Measurements from ENCODE around the gene USP27X. TPM values are rescaled to one million over a fixed set of nuclear protein-coding genes. Genes with fewer than 3 reads are reported as not detected.

Gene USP27X
- total RNA-seq, 1 donor from 2014 or later: 3.1 TPM

DNA sequence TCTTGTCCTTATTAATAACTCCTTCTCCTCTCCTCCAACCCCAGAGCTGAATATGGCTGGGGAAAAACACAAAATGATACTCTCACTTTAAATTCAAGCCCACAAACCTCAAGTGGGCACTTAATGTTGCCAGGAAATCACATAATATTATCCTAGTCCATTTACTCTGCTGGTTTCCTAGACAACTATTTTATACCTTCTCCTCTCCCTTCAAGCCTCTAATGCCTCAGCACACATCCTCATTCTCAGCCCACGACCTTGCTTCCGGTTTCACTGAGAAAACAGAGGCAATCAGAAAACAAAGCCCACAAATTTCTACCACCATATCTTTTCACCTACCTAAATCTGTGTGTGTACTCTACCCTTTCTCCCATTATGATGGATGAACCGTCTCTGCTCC is 31.1 kb downstream of the USP27X start:
- Histone ChIP-seq H3K36me3 (no peaks in the 10 kb centered on the region), H3K4me3 (no peak overlapping the region), H3K27ac (no peak overlapping the region), H3K27me3 (ENCODE audit: low read depth) (no peaks in the 10 kb centered on the region), H3K9me3 (no peaks in the 10 kb centered on the region), H3K4me1 (no peaks in the 10 kb centered on the region)
- TF ChIP-seq, protein P1, sequence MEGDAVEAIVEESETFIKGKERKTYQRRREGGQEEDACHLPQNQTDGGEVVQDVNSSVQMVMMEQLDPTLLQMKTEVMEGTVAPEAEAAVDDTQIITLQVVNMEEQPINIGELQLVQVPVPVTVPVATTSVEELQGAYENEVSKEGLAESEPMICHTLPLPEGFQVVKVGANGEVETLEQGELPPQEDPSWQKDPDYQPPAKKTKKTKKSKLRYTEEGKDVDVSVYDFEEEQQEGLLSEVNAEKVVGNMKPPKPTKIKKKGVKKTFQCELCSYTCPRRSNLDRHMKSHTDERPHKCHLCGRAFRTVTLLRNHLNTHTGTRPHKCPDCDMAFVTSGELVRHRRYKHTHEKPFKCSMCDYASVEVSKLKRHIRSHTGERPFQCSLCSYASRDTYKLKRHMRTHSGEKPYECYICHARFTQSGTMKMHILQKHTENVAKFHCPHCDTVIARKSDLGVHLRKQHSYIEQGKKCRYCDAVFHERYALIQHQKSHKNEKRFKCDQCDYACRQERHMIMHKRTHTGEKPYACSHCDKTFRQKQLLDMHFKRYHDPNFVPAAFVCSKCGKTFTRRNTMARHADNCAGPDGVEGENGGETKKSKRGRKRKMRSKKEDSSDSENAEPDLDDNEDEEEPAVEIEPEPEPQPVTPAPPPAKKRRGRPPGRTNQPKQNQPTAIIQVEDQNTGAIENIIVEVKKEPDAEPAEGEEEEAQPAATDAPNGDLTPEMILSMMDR (IDR thresholded peaks at IDR 0.05): no peak
- intact Hi-C loops (cut with DNase I): loop anchor here (10.0 kb wide), 1 partner anchor 174 kb away; no protein-coding TSS in a partner anchor
- no peak for DNase-seq
- ATAC-seq: peak; percentile 78 to 85

DNA sequence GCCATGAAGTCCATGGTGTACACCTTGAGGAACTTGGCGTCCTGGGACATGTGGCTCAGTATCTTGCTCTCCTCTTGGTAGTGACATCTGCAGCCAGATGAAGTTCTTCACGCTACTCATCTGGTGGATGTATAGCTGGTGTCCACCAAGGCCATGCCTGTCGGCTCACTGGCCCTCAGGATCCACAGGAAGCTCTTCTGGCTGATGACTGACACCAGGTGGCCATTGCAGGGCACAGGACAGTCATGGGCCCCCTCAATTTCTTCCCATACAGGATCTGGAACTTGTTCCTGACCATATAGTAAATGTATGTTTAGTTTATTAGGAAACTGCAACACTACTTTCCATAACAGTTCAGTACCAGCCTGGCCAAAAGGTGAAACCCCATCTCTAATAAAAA is 32.8 kb downstream of the USP27X start:
- no peak for ATAC-seq
- intact Hi-C loops (cut with DNase I): loop anchor here (10.0 kb wide), 1 partner anchor 173 kb away; no protein-coding TSS in a partner anchor
- Histone ChIP-seq H3K4me1 (no peaks in the 10 kb centered on the region), H3K4me3 (no peak overlapping the region), H3K27ac (no peak overlapping the region), H3K27me3 (ENCODE audit: low read depth) (no peaks in the 10 kb centered on the region), H3K36me3 (no peaks in the 10 kb centered on the region), H3K9me3 (no peaks in the 10 kb centered on the region)
- no peak for DNase-seq
- TF ChIP-seq, protein P1 (IDR thresholded peaks at IDR 0.05): no peak

DNA sequence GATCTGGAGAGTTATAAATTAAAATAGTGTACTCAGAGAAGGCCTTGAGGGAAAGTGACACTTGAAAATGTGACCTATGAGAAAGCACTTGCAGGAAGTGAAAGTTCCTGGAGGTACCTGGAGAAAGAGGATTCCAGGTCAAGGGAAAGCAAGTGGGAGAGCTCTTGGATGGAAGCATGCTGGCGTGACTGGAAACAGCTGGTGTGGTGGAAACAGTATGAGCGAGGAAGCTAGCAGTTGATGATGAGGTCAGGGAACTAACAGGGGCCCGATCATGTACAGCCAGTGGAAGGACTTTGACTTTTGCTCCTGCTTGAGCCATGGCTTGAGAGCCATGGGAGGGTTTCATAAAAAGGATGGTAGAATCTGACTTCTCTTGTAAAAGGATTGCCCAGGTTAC is 33.6 kb downstream of the USP27X start:
- H3K4me3 ChIP-seq: no peak overlapping the region
- DNase-seq: no peak

DNA sequence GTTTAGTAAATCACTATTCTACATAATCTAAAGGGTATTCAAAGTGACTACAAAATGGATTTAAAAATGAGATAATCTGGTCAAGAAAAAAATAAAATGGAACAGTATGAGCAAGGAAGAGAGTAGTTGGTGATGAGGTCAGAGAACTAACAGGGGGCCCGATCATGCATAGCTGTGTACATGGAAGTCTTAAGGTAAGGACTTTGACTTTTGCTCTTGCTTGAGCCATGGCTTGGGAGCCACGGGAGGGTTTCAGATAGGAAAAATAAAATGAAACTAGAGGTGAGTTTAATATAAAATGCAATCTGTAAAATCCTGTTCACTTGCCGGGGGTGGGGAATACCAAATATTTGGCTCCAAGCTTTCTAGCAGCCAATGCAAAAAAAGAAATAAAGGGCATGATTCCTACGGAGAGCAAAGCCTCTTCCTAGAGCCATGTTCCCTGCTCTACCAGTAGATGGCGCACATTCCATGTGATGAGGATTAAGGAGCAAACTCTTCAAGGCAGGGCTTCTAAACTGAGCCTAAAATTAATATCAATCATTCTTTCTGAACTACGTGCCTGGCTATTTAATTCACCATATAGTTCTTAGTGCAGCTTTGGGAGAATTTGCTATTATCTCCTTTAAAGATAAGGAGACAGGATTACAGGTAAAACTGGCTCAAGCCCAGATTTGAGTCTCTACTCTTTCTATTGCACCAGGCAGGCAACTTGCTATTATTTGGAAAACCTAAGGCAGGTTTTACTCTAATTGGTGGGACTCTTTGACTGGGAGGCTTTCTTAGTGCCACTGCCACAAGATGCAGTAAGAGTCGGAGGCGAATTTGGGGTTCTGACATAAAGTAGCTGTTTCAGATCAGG is 36.3 kb downstream of the USP27X start:
- Histone ChIP-seq H3K4me1 (no peaks in the 10 kb centered on the region), H3K4me3 (no peak overlapping the region), H3K27ac (no peak overlapping the region), H3K9me3 (no peaks in the 10 kb centered on the region), H3K27me3 (ENCODE audit: low read depth) (no peaks in the 10 kb centered on the region), H3K36me3 (no peaks in the 10 kb centered on the region)
- TF ChIP-seq, protein P1 (IDR thresholded peaks at IDR 0.05): peak; percentile 77
- DNase-seq (no peak), ATAC-seq (peak; percentile 65 to 84)
- intact Hi-C loops (cut with DNase I): loop anchor here (10.0 kb wide), 1 partner anchor 169 kb away; no protein-coding TSS in a partner anchor

More for the DNA sequence above, 33.6 kb downstream of the USP27X start:
- Histone ChIP-seq H3K27me3 (ENCODE audit: low read depth) (no peaks in the 10 kb centered on the region), H3K27ac (no peak overlapping the region), H3K36me3 (no peaks in the 10 kb centered on the region), H3K9me3 (no peaks in the 10 kb centered on the region), H3K4me1 (no peaks in the 10 kb centered on the region)
- no peak for ATAC-seq
- intact Hi-C loops (cut with DNase I): loop anchor here (10.0 kb wide), 1 partner anchor 172 kb away; no protein-coding TSS in a partner anchor
- TF ChIP-seq, protein P1 (IDR thresholded peaks at IDR 0.05): no peak

DNA sequence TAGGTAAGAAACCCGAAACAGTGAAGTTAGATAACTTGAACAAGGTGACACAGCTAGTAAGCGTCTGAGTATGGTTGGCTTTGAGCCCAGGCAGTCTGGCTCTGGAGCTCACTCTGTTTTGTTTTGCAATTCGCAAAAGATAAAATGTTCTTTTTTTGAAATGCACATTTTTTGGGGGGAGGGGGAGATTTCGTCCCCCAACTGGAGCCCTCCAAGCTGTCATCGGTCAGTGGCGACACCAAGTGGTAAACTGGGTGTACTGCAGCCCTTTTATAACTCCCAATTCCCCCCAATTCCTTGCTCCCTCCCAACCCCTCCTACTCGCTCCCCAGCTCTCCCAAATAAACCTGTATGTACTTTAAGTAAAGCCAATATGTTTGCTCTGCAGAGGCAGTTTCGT is 40.3 kb downstream of the USP27X start:
- H3K27ac ChIP-seq: no peak overlapping the region

More for the DNA sequence above, 40.3 kb downstream of the USP27X start:
- intact Hi-C loops (cut with DNase I): loop anchor here (10.0 kb wide), 1 partner anchor 165 kb away; no protein-coding TSS in a partner anchor
- H3K27me3 ChIP-seq (ENCODE audit: low read depth): no peaks in the 10 kb centered on the region
- TF ChIP-seq, protein P1 (IDR thresholded peaks at IDR 0.05): peak; percentile 80
- no peaks in the 10 kb centered on the region for H3K9me3 ChIP-seq
- H3K4me3 ChIP-seq: no peak overlapping the region
- H3K36me3 ChIP-seq: no peaks in the 10 kb centered on the region
- DNase-seq: no peak
- no peak for ATAC-seq
- H3K4me1 ChIP-seq: no peaks in the 10 kb centered on the region

Data from lower lobe of right lung (tissue), 2 donors.